Mammary epithelial cell (primary cell): ENCODE measurements around the gene KL.

Experiments used
- CTCF ChIP-seq, 2 donors: IDR thresholded peaks in 1 of 2; conservative IDR thresholded peaks in 1 of 2; 2 replicates each; pipeline ENCODE4 v1.5.1; 2011 to 2012; ENCODE audit warnings: inconsistent platforms in 2 of 2, low read length in 2 of 2, mild to moderate bottlenecking in 2 of 2, control low read depth in 1 of 2, low read depth in 1 of 2; ENCODE audit not compliant: insufficient read depth in 1 of 2; ENCODE audit errors: extremely low read depth in 1 of 2
- EZH2 ChIP-seq: IDR thresholded peaks from 2 replicates; pipeline ENCODE4 v1.6.1; 2012; ENCODE audit warnings: low read length, inconsistent platforms, borderline replicate concordance

DNA sequence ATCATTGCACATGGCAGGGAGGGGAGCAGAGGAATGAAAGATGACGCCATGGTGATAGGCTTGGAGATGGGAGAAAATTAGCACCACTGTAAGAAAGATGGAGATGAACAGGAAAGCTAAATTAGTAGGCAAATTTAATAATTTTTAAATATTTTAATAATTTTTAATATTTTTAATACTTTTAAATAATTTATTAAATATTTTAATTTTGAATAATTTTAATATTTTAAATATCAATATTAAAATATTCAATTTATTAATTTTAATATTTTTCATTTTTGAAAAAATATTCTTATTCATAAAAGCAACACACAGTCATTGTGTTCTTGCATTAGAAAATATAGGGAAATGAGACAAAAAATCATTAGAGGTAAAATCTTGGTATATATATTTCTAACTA lies 15.9 kb upstream of the KL start:
- TF ChIP-seq EZH2: no peak
- no peak for TF ChIP-seq CTCF (conservative IDR thresholded peaks at IDR 0.05 in 1 of 2, IDR thresholded peaks at IDR 0.05 in 1 of 2; ENCODE audit: extremely low read depth in 1 of 2, insufficient read depth in 1 of 2, low read depth in 1 of 2, low read length in 2 of 2)
